Progenitor cell of endocrine pancreas (in vitro differentiated cells): ENCODE results near the gene LCN15. TPM values are rescaled to one million over a fixed set of nuclear protein-coding genes. Genes with fewer than 3 reads are reported as not detected.
"Not testable (repeated sequence)": the region's sequence is repeated elsewhere in the genome, so short reads cannot be mapped to it uniquely, and the experiment has no call there.

ENCODE experiments used
- DNase-seq: peaks from one replicate; pipeline ENCODE4 v3.0.0; 2021; ENCODE audit warnings: low spot score; ENCODE audit not compliant: unreplicated experiment
- H3K27ac Mint-ChIP-seq: 2 replicates; pipeline ENCODE4 v1.8.0; 2021; ENCODE audit warnings: mild to moderate bottlenecking, moderate library complexity, mixed read lengths
- H3K27me3 Mint-ChIP-seq: 2 replicates; pipeline ENCODE4 v1.8.0; 2021; ENCODE audit warnings: mixed read lengths
- H3K36me3 Mint-ChIP-seq: 2 replicates; pipeline ENCODE4 v1.8.0; 2022; ENCODE audit warnings: mixed read lengths; ENCODE audit not compliant: insufficient read depth
- H3K4me1 Mint-ChIP-seq: 2 replicates; pipeline ENCODE4 v1.8.0; 2021; ENCODE audit warnings: low read depth, mixed read lengths
- H3K4me3 Mint-ChIP-seq: 2 replicates; pipeline ENCODE4 v1.8.0; 2021; ENCODE audit warnings: low read depth, mild to moderate bottlenecking, moderate library complexity, mixed read lengths
- H3K9me3 Mint-ChIP-seq: 2 replicates; pipeline ENCODE4 v1.8.0; 2021; ENCODE audit warnings: low read depth, mixed read lengths
- CTCF ChIP-seq: fragments of 200-600 bp; sonication (generic); IDR thresholded peaks from one replicate; pipeline ENCODE4 v1.5.0; 2021; ENCODE audit warnings: antibody characterized with exemption, mild to moderate bottlenecking; ENCODE audit not compliant: unreplicated experiment
- total RNA-seq: library from RNA; stranded (reverse); gene quantifications from 2 replicates; pipeline ENCODE4 v1.2.1, GENCODE V29; 2021

The LCN15 gene
- total RNA-seq, 1 donor from 2014 or later: not detected

GRCh38 chr9:136792321-136793085 is 28.2 kb upstream of the LCN15 start:
- DNase-seq: no peak
- H3K4me1 Mint-ChIP-seq: peaks cover 54% of the 10 kb centered on the region
- H3K9me3 Mint-ChIP-seq: no peaks in the 10 kb centered on the region
- peaks cover 4% of the 10 kb centered on the region for H3K36me3 Mint-ChIP-seq
- peak overlapping the region; percentile 81 for H3K4me3 Mint-ChIP-seq
- H3K27me3 Mint-ChIP-seq: no peaks in the 10 kb centered on the region
- H3K27ac Mint-ChIP-seq: no peak overlapping the region
- no peak for TF ChIP-seq CTCF

- peak; percentile 78 for DNase-seq
- peaks cover 4% of the 10 kb centered on the region for H3K36me3 Mint-ChIP-seq
- TF ChIP-seq CTCF: peak; percentile 98
- peak overlapping the region; percentile 97 for H3K27ac Mint-ChIP-seq
- H3K4me3 Mint-ChIP-seq: peak overlapping the region; percentile 81
- H3K4me1 Mint-ChIP-seq: peaks cover 47% of the 10 kb centered on the region
- H3K27me3 Mint-ChIP-seq: no peaks in the 10 kb centered on the region
- H3K9me3 Mint-ChIP-seq: no peaks in the 10 kb centered on the region
Measured at GRCh38 chr9:136791516-136792276, 27.4 kb upstream of the LCN15 start.

GRCh38 chr9:136790640-136791515 is 26.6 kb upstream of the LCN15 start, which contains the start of gene TMEM141:
Gene TMEM141 (plus strand): TSS chr9:136791344. CDS start chr9:136791371, 27 bp downstream.
- TF ChIP-seq CTCF: no peak
- DNase-seq: peak; percentile 99
- peak within 1 kb of the TSS; percentile 81 for H3K4me3 Mint-ChIP-seq
- H3K27ac Mint-ChIP-seq: peak within 1 kb of the TSS; percentile 97
- peaks cover 4% of the 10 kb centered on the region for H3K36me3 Mint-ChIP-seq
- no peaks in the 10 kb centered on the region for H3K27me3 Mint-ChIP-seq
- H3K9me3 Mint-ChIP-seq: no peaks in the 10 kb centered on the region
- H3K4me1 Mint-ChIP-seq: peaks cover 39% of the 10 kb centered on the region

DNA sequence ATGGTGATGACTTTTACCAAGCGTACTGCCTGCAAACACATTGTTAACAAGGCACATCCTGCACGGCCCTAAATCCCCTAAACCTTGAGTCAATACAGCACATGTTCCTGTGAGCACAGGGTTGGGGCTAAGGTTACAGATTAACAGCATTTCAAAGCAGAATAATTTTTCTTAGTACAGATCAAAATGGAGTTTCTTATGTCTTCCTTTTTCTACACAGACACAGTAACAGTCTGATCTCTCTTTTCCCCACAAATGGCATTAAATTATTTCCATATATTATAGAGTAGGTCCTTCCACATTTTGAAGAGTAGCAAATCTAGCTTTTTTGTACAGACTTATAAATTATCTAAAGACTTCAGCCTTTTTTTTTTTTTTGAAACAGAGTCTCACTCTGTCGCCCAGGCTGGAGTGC is 25.2 kb upstream of the LCN15 start:
- DNase-seq: no peak
- peaks cover 4% of the 10 kb centered on the region for H3K36me3 Mint-ChIP-seq
- no peaks in the 10 kb centered on the region for H3K9me3 Mint-ChIP-seq
- H3K27me3 Mint-ChIP-seq: no peaks in the 10 kb centered on the region
- H3K27ac Mint-ChIP-seq: peak overlapping the region; percentile 92
- peak overlapping the region; percentile 46 for H3K4me3 Mint-ChIP-seq
- TF ChIP-seq CTCF: no peak
- H3K4me1 Mint-ChIP-seq: peaks cover 42% of the 10 kb centered on the region

- Mint-ChIP-seq H3K4me3 (peak overlapping the region; percentile 32), H3K27ac (peak overlapping the region; percentile 92), H3K4me1 (peaks cover 44% of the 10 kb centered on the region)
- H3K27me3 Mint-ChIP-seq, DNase-seq, H3K36me3 Mint-ChIP-seq, H3K9me3 Mint-ChIP-seq: not testable (repeated sequence)
Measured at GRCh38 chr9:136788644-136789522, 24.6 kb upstream of the LCN15 start.
